NCI-H345 (cell line): ENCODE data around the gene CFAP251.

Experiments
- DNase-seq: peaks from one replicate; lab custom pipeline; 2025; lab: John Stamatoyannopoulos, UW

The CFAP251 gene

DNA sequence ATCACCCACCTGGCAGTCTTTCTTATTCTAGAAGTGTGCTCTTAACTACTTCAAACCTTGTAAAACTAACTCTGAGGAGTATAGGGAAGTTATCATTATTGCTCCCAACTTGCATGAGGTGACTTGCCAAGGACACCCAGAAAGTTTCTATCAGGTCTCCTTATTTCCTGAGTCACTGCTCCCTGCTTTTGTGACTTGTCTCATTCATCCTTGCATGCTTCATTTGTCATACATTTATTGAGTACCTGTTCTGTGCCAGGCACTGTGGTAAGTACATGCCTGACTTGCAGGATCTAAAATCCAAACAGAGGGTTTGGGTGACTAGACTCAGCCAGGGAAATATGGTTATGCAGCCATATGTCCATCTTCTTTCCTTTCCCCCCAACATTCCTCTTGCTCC is 25.5 kb downstream of the CFAP251 start:
- DNase-seq, result no peak

GRCh38 chr12:121946313-121947025 is 28.1 kb downstream of the CFAP251 start:
- DNase-seq, result no peak

DNA sequence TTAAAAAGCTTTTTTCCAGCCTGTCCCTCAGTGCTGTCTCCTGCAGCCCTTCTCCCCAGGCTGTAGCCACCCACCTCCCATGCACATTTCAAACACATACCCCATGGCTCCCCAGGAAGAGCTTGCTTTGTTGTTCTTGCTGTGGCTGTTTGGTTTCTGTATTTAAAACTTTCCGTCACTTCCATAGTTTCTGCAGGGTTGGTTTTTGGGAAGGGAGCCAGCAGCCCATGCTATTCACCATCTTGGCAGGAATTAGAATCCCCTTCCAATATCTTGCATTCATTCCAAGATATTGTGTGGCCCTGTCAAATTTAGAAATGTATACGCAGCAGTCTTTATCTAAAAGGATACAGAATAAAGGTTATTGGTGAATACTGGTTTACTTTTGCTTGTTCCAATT is 29.6 kb downstream of the CFAP251 start:
- no peak for DNase-seq

GRCh38 chr12:121949648-121950397 is 31.4 kb downstream of the CFAP251 start:
- DNase-seq, result peak; percentile 5

- no peak for DNase-seq
Measured at GRCh38 chr12:121953117-121953692, 34.8 kb downstream of the CFAP251 start.

- DNase-seq, result no peak
Measured at GRCh38 chr12:121953695-121954094, 35.3 kb downstream of the CFAP251 start.

- DNase-seq, result no peak
Measured at GRCh38 chr12:121955258-121956237, 37.2 kb downstream of the CFAP251 start.

DNA sequence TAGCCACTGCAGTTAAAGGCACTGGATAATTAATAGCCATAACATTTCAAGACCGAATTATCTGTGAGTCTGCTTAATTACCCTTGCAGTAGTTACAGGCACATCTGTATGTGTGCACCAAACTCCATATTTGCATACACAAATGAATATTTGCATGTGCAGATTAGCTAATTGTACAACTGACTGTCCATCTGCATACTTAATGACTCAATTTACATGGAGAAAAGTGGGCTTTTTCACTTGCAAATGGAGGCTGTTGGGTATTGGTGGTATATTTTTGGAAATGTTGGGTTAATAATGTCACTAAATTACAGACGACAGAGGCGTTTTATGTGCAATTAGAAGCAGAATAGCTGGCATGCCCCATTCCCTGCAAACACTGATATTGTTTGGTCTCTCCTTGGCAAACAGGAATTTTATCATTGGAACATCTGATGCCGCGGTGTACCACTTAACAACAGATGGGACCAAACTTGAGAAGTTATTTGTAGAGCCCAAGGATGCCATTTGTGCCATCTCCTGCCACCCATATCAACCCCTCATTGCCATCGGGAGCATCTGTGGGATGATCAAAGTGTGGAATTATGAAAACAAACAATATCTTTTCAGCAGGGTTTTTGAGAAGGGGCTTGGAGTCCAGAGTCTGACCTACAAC is 39.6 kb downstream of the CFAP251 start:
- peak; percentile 51 for DNase-seq

GRCh38 chr12:121958541-121959240 is 40.3 kb downstream of the CFAP251 start:
- peak; percentile 85 for DNase-seq

- DNase-seq, result no peak
Measured at GRCh38 chr12:121960541-121960940, 42.1 kb downstream of the CFAP251 start.

- no peak for DNase-seq
Measured at GRCh38 chr12:121961195-121961879, 42.9 kb downstream of the CFAP251 start.

- no peak for DNase-seq
Measured at GRCh38 chr12:121963341-121964018, 45.1 kb downstream of the CFAP251 start.

GRCh38 chr12:121964813-121965643 is 46.6 kb downstream of the CFAP251 start:
- no peak for DNase-seq

DNA sequence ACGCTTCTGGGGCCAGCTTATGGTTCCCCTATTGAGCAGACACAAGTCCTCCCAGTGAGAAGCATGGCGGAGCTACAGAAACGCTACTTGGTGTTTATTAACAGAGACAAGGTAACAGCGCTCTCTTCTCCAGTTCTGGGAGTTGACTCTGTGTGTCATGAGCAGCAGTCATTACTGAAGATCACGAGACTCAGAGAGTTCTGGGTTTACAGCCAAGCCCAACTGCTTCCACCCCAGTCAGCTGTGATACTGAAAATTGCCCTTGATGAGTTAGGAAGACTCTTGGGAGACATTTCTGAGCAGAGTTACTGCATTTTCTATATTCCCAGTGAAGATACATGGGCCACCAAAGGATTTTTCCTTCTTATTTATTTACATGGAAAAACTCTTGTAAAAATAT is 48.6 kb downstream of the CFAP251 start:
- no peak for DNase-seq

- DNase-seq, result no peak
Measured at GRCh38 chr12:121968876-121969275, 50.5 kb downstream of the CFAP251 start.

DNA sequence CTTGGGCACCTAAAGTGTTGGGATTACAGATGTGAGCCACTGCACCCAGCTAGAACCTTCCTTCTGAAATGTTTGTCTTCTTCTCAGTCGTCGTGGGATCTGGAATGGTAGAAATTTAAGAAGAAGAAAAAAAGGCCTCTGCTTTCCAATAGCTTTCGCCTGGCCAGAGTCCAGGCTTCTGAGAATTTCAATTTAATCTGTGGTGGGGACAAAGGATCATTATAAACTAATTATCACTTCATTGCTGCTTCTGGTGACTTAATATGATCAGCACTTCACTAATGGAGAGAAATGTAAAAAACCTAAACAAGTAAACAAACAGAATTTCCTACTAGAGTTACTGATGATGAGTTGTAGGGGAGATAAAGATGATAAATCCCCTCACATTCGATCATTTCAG is 51.3 kb downstream of the CFAP251 start:
- no peak for DNase-seq

DNA sequence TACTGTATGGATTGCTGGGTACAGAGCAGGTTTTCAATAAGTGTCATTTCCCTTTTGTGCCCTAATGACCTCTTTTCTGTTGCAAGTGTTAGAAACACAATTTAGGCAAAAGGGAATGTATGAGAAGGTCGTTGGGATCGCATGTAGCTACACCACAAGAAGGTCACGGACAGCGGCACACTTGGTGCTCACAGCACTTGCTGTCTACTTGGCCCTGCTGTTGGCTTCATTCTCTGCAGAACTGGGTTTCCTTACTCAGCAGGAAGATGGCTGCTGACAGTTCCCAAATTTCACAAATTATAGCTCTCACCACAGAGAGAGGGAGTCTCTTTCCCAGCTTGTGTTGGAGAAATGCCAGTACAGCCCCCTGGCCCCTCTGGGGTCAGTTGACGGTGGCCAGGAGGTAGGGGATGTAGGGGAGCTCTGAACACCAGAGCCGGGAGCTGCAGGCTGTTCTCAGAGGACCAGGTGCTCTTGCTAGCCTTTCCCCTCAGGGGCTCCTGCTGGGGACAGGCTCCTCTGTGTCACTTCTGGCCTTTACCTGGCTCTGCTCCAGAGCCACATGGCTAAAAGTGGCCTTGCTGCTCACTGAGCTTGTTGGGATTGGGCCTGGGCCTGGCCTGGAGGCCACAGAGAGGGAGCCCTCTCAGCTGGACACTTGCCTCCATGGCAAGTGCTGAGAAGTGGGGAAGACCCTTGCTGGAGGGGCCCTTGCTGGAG is 52.3 kb downstream of the CFAP251 start:
- no peak for DNase-seq
